Measurements from ENCODE around the gene CHP2.

- TF ChIP-seq, protein P1, sequence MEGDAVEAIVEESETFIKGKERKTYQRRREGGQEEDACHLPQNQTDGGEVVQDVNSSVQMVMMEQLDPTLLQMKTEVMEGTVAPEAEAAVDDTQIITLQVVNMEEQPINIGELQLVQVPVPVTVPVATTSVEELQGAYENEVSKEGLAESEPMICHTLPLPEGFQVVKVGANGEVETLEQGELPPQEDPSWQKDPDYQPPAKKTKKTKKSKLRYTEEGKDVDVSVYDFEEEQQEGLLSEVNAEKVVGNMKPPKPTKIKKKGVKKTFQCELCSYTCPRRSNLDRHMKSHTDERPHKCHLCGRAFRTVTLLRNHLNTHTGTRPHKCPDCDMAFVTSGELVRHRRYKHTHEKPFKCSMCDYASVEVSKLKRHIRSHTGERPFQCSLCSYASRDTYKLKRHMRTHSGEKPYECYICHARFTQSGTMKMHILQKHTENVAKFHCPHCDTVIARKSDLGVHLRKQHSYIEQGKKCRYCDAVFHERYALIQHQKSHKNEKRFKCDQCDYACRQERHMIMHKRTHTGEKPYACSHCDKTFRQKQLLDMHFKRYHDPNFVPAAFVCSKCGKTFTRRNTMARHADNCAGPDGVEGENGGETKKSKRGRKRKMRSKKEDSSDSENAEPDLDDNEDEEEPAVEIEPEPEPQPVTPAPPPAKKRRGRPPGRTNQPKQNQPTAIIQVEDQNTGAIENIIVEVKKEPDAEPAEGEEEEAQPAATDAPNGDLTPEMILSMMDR (IDR thresholded peaks at IDR 0.05): no peak
- TF ChIP-seq POLR2AphosphoS5 (IDR thresholded peaks at IDR 0.05): no peak
Measured at GRCh38 chr16:23773339-23773738, 18.5 kb downstream of the CHP2 start.

All from esophagus muscularis mucosa (tissue), 3 donors.